Endometrial microvascular endothelial cells (primary cell): Measurements from ENCODE around the gene PIP4K2A. TPM values are rescaled to one million over a fixed set of nuclear protein-coding genes. Genes with fewer than 3 reads are reported as not detected.
"Not testable (repeated sequence)": the region's sequence is repeated elsewhere in the genome, so short reads cannot be mapped to it uniquely, and the experiment has no call there.

Experiments
- in situ Hi-C: cut with HindIII; loops from 2 replicates; pipeline ENCODE4 v1.10.0; 2017; ENCODE audit warnings: low sequenced_read_pairs, low pct_unique_long_range_greater_than_20kb; ENCODE audit errors: inconsistent ontology term
- total RNA-seq: library from RNA; depleted of rRNA; stranded (reverse); fragments of >200 nt; gene quantifications from one replicate; pipeline ENCODE4 v1.2.3, GENCODE V29; 2015; ENCODE audit errors: inconsistent ontology term

PIP4K2A gene
- total RNA-seq, 1 donor from 2014 or later: 12.1 TPM

DNA sequence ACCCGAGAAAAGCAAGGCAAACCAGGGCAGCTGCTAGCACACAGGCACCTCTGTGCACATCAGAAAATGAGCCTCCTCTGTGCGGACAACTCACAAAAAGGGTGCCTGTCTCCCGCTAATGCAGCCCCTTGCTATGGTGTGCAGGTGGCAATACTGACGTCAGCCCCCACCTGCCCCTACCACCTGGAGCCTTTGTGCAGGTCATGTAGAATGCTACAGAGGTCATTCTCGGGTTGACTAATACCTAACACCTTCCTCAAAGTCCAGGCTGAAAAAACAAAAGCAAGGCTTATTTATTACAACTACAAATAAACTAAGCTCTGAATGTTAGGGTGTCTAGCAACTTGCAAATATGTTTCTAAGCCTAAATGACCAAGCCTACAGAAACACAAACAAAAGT lies 13.9 kb downstream of the PIP4K2A start:
- in situ Hi-C loops: no loop called here

DNA sequence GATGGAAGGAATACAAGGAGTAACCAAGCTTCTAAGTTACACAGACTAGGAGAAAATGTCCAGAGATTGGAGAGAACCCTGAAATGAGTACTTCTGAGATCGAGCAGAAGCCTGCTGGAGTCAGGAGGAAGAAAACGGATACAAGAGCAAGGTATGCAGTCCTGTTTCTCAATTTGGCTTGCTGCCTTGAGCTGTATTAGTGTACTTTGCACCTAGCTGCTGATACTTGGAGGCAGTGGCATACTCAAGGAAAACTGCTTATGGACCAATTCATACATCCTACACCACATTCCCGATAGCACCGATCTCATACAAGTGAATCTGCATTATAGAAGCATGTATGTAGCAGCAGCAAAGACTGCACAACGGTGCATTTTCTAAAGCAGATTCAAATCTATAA lies 14.4 kb downstream of the PIP4K2A start:
- in situ Hi-C loops: no loop called here

DNA sequence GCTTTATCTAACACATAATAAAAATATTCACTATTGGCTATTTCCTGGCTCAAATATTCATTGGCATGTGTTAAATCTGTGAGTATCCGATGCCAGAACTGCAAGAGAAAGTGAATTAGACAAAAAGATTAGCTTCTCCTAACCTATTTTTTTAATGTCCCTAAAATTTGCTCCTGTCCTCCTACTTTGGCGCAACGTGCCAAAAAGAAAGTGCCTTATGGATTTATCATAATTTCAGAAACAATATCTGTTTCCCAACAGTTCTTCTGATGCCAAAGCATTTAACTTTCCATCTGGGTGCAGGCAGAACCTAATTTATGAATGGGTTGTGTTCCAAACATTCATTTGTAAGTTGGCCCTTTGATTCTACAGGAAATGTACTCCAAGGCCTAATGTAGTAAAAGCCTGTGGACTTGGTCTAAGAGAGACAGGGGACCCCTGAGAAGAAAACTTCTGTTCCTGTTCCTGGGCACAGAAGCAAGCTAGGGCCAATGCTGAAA lies 15.4 kb downstream of the PIP4K2A start:
- in situ Hi-C loops: no loop called here

DNA sequence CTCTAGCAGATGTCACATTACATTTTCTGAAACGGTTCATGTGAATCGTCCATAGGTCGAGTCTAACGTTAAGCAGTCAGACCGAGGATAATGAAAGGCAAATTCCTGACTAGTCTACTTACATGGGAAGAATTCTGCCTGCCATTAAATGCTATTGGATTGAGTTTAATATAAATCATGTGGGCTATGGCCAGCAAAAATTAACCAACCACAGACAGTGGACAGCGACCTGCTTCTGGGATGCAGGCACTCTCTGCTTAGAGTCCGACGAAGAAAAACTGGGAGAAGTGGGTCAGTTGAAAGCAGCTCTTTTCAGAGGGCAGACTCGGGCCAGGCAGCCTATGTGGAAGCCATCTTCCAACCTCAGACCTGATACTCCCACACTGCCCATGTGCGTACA lies 16.6 kb downstream of the PIP4K2A start:
- in situ Hi-C loops: no loop called here

DNA sequence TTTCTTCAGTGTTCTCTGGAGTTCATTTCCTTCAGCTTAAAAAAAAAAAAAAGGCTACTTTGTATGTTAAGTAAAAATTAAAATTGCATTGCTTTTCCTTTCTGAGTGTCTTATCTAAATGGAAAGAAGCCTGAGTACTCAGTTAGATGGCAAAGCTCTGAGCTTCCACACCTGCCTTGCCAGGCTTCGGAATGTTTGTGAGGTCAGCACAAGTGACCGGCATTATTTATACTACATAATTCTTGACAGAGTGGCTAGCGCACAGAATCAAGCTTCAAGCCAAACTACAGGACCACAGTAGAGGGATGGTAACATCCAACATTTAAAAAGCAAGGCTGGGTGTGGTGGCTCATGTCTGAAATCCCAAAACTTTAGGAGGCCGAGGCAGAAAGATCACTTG lies 17.3 kb downstream of the PIP4K2A start:
- in situ Hi-C loops: no loop called here

DNA sequence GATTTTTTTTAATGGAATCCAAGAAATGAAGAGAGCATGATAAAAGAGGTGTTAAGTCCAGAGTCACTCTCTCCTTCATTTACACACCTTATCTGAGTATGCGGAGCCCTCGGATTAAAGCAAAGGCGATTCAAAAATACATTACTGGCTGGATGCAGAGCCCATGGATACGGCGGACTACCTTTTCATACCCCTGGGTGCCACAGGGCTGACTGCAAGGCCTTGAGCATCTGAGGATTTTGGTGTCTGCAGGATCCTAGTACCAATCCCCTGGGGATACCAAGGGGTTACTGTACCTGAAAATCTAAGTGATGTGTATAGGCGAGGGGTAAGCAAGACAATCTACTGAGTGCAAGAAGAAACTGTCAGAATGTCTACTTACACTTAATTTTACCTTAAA lies 20.5 kb downstream of the PIP4K2A start:
- in situ Hi-C loops: no loop called here

DNA sequence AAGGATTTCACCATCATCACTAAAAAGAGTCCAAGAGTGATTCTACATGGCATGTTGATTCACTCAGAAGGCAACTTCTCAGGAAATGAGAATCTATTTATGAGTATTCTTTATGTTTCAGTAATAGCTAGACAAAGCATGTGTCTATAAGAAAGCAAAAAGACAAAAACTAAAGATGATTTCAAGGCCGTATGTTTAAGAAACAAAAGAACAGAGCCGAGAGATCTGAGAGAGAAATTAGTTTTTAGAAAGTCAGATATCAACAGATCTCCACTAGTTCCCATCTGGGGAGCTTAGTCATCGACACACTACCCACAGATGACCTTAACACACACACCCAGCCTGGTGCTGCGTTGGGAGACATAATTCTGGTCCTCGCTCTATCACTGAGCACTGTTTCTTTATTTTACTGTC lies 21.0 kb downstream of the PIP4K2A start:
- in situ Hi-C loops: no loop called here

DNA sequence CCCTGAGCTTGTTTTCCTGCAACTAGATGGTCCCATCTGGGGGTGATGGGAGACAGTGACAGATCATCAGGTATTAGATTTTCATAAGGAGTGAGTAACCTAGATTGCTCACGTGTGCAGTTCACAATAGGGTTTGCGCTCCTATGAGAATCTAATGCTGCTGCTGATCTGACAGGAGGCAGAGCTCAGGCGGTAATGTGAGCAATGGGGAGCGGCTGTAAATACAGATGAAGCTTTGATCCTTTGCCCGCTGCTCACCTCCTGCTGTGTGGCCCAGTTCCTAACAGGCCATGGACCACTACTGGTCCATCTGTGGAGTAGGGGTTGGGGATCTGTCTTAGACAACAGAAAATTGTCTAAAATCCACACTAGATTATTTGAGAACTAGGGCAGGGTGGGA lies 22.3 kb downstream of the PIP4K2A start:
- in situ Hi-C loops: not testable (repeated sequence)

DNA sequence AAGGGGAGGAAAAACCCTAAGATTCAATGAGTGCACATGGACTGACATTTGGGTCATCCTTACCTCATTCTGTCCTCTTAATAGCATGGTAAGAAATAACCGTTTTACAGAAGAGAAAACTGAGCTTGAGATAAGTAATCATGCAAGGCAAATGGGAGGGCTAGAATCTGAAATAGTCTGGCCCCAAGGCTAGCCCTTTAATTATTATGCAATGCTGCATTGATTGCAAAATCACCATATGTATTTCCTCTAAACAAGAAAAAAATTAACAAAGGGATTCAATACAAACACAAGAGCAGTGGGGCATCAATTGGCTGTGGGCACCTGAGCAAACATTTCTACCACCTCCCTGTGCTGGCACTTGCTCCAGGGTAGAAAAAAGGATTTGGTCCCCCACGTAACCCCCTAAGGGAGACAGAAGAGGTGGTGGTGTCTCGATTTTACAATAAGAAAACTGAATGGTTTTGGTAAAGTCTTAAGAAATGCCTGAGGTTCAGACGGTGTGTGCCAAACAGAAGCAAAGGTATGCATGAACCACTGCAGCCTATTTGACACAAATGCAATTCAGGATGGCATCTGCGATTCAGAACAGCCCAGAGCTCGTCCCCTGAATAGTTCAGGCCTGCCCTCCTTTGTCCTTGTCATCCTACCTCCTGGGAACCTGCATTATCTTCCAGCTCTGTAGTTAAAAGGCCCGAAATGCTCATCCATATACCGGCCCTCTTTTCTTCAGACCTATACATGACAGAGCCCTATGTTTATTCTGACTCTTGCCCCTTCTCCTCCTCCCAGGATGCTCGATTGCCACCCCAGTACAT lies 23.6 kb downstream of the PIP4K2A start:
- in situ Hi-C loops: no loop called here

DNA sequence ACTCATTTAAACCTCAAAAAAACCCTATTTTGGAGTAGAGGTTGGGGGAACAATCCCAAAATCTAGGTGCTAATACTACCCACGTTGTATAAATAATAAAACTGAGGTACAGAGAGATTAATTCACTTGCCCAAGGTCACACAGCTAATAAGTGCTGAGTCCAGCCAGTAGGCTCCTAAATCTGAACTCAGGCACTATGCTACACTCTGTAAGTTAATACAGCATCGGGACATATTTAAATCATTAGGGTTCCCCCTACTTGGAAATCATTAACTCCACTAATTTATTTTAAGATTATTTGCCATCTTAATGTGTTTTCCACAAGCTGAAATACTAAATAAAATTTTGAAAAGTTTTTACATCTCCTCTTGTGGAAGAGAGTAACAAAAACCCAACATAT lies 24.2 kb downstream of the PIP4K2A start:
- in situ Hi-C loops: no loop called here

DNA sequence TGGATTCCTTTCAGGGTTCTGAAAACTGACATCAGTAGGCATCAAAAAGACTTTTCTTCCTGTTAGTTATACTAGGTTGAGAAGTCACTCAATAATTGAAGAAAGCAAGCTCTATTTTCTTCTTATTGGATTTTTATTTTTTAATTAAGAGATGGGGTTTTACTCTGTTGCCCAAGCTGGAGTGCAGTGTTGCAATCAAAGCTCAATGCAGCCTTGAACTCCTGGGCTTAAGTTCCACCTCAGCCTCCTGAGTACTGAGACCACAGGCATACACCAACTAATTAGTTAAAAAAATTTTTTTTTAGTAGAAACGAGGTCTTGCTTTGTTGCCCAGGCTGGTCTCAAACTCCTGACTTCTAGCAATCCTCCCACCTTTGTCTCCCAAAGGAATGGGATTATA lies 28.0 kb downstream of the PIP4K2A start:
- in situ Hi-C loops: no loop called here

DNA sequence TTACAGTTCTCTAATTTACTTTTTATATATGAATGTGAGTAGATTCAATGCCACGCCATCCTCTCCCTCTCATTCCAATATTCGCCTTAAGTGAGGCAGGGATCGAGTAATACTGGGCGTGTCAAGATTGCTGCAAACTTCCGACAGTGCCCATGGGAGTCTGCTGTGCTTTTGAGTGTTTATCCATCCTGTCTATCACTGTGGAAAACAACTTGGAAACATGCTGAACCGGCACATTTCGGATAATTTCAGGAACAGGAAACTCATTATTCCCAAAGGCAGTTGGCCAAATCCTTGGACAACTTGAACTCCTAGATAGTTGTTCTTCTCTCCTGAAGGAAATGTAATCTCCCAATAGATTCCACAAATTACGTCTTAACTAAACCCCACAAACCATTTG lies 28.5 kb downstream of the PIP4K2A start:
- in situ Hi-C loops: no loop called here

DNA sequence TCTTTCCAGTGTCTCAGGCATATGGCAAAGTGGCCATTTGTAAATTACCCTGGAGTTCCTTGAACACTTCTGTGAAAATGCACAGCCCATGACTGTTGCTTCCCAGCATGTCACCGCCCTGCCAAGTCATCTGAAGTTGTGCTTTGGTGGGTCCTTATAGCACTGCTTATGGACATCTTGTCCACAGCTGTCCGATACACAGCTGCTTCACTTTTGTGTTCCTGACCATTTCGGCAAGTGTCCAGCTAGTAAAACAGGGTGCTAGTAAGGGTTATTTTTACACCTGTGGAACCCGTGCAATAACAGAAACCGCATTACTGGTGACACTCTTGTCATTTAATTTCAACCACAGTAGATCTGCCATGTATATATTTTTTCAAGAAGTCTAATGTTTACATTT lies 29.7 kb downstream of the PIP4K2A start:
- in situ Hi-C loops: no loop called here

DNA sequence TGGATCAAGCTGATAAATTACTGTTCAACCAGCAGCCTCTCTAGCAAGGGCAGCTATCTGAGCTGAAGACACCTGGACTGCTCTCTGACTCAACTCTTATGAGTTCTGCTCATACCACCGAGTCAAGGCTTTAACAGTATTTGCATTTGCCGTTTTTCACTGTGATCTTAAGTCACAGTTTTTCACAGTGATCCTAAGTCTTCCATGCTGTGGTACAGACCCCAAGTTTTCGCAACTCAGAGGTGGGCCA lies 31.3 kb downstream of the PIP4K2A start:
- in situ Hi-C loops: no loop called here

DNA sequence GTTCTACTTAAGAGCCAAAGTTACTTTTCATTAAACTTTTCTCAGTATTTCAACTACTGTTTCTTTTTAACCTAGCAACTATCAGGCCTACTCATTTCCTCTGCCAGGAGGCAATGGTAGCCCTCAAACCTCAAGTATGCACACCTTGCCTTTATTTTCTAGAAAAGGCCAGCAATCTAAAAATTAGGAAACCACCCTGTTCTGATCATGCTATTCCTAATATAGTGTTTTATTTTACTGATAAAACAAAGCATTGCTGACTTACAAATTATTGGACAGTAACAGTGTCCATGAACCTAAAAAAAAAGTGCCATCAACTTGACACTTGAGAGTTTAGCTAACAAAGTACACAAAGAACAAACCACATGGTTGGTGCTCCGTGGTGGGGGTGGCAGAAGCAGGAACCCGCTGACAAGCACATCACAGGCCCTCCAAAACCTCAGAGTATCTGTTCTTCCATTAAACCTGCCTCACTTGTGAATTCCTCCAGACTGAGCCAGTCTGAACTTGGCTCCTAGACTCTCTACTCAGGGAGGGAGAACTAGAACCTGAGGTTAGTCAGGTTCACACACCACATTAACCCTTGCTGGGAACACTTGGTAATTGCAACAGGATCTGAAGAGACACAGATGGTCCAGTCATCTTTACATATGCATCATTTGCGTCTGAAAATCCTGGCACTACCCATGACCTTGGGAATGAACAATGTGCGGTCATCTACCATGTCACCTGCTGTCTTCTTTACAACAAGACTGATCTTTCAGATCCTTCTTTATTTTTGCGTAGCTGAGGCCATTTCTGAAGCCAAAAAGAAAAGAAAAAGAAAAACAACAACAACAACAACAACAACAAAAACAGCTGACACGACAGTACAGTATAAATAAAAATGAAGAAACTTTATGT lies 31.9 kb downstream of the PIP4K2A start:
- in situ Hi-C loops: no loop called here

DNA sequence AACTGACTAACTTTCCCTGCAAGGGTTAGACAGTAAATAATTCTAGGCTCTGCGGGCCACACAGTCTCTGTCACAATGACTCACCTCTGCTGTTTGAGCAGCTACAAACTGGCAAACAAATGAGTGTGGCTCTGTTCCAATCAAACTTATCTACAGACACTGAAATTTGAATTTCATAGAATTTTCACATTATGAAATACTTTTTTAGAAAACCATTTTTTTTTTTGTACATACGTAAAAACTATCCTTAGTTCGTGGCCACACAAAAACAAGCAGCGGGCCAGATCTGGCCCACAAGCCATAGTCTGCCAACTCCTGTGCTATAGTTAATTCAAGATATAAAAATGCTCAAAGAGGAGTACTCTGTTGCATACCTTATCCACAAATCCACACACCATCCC lies 32.6 kb downstream of the PIP4K2A start:
- in situ Hi-C loops: no loop called here

DNA sequence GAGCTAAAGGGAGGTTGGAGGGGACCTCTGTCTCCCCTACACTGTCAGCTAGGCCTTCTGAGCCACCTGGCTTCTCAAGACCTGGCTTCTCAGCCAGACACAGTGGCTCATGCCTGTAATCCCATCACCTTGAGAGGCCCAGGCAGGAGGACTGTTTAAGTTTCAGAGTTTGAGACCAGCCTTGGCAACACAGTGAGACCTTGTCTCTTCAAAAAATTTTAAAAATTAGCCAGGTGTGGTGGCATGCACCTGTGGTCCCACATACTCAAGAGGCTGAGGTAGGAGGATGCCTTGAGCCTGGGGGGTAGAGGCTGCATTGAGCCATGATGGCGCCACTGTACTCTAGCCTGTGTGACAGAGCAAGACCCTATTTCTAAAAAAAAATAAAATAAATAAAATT lies 33.1 kb downstream of the PIP4K2A start:
- in situ Hi-C loops: no loop called here

DNA sequence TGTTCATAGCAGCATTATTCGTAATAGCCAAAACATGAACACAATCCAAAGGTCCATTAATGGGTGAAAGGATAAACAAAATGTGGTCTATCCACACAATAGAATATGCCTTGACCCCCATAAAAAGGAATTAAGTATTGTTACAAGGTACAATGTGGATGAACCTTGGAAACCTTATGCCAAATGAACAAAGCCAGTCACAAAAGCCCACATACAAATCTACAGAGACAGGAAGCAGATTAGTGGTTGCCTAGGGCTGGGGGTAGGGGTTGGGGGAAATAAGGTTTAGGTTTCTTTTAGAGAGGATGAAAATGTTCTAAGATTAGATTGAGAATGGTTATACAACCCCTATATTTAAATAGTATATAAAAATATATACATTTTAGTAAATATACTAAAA lies 34.8 kb downstream of the PIP4K2A start:
- in situ Hi-C loops: no loop called here

DNA sequence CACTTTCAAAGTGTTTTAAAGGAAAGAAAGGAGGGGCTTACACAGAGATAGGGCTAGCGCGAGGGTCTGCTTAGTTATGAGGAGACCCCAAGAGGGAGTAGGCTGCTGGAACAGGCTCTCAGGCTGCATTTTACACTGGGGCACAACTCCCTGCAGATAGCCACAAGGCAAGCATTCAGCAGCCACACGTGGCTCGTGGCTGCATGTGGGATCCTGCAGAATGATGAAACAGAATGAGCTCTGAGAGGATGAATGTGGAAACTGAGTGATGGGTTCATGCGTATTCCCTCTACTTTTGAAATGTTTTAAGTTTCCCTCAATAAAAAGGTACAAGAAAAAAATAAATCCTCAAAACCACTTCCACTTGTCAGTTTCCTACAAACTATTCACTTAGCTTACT lies 37.0 kb downstream of the PIP4K2A start:
- in situ Hi-C loops: no loop called here

DNA sequence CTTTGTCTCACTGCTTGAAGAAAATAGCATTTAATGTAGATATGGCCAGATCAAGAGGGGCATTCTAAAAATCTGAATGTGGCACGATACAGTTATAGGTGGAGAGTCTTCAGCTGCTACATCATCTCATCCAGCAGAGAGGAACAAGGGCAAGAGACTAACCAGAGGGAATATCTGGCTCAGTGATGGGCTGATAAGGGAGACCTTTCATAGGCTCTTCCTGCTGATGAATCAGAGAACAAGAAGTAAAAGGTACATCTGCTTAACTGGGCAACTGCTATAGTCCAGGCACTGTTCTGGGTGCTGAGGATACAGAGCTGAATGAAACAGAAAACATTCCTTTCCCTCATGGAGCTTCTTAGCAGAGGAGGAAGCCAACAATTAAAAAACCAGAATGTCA lies 37.9 kb downstream of the PIP4K2A start:
- in situ Hi-C loops: no loop called here
